Liver (tissue), 9 donors: ENCODE measurements around the gene RUSC1. TPM values are rescaled to one million over a fixed set of nuclear protein-coding genes. Genes with fewer than 3 reads are reported as not detected.

ENCODE experiments used
- DNase-seq: peaks from one replicate; pipeline ENCODE4 v3.0.0-alpha.2; 2017; ENCODE audit warnings: low spot score
- H3K27ac ChIP-seq, 2 donors: one replicate each; pipeline ENCODE4 v1.7.0; 2013; ENCODE audit warnings: inconsistent platforms in 2 of 2, low read length in 2 of 2, control low read depth in 1 of 2, low read depth in 1 of 2, mild to moderate bottlenecking in 1 of 2
- H3K27me3 ChIP-seq, 4 donors: one replicate each; pipeline versions ENCODE4 v1.6.1 to v1.7.0; 2013; ENCODE audit warnings: low read length in 3 of 4, inconsistent platforms in 1 of 4, mild to moderate bottlenecking in 1 of 4, moderate library complexity in 1 of 4; ENCODE audit not compliant: control insufficient read depth in 4 of 4, insufficient read depth in 4 of 4
- H3K36me3 ChIP-seq, 4 donors: one replicate each; pipeline versions ENCODE4 v1.6.1 to v1.7.0; 2013; ENCODE audit warnings: low read length in 3 of 4, mild to moderate bottlenecking in 3 of 4, low read depth in 1 of 4, moderate library complexity in 1 of 4; ENCODE audit not compliant: control insufficient read depth in 4 of 4, insufficient read depth in 3 of 4
- H3K4me1 ChIP-seq, 4 donors: one replicate each; pipeline versions ENCODE4 v1.6.1 to v1.7.0; 2013; ENCODE audit warnings: low read length in 3 of 4, mild to moderate bottlenecking in 3 of 4, moderate library complexity in 1 of 4; ENCODE audit not compliant: control insufficient read depth in 4 of 4, insufficient read depth in 4 of 4
- H3K4me3 ChIP-seq, 3 donors: one replicate each; pipeline versions ENCODE4 v1.6.1 to v1.7.0; 2013; ENCODE audit warnings: low read length in 3 of 3, control low read depth in 1 of 3, low read depth in 1 of 3, mild to moderate bottlenecking in 1 of 3
- H3K9ac ChIP-seq, 2 donors: one replicate each; pipeline ENCODE4 v1.7.0; 2013; ENCODE audit warnings: low read length in 2 of 2, mild to moderate bottlenecking in 2 of 2, moderate library complexity in 2 of 2, control low read depth in 1 of 2, low read depth in 1 of 2
- H3K9me3 ChIP-seq, 4 donors: one replicate each; pipeline versions ENCODE4 v1.6.1 to v1.7.0; 2013; ENCODE audit warnings: low read length in 3 of 4; ENCODE audit not compliant: control insufficient read depth in 4 of 4
- EGR1 ChIP-seq, 2 donors: IDR thresholded peaks; 2 replicates each; pipeline ENCODE4 v1.6.1; 2016 to 2018; ENCODE audit warnings: antibody characterized with exemption in 2 of 2, low read depth in 2 of 2
- FOXA2 ChIP-seq: IDR thresholded peaks from 2 replicates; pipeline ENCODE4 v1.6.1; 2016; ENCODE audit warnings: antibody characterized with exemption
- GABPA ChIP-seq, 2 donors: IDR thresholded peaks in 1 of 2; conservative IDR thresholded peaks in 1 of 2; 2 replicates each; pipeline ENCODE4 v1.6.1; 2016; ENCODE audit warnings: antibody characterized with exemption in 2 of 2, mild to moderate bottlenecking in 1 of 2, moderate library complexity in 1 of 2
- HNF4A ChIP-seq, 2 donors: conservative IDR thresholded peaks; 2 replicates each; pipeline ENCODE4 v1.6.1; 2016; ENCODE audit warnings: antibody characterized with exemption in 2 of 2, mild to moderate bottlenecking in 2 of 2
- JUND ChIP-seq, 2 donors: IDR thresholded peaks; 2 replicates each; pipeline ENCODE4 v1.6.1; 2016; ENCODE audit warnings: antibody characterized with exemption in 2 of 2
- NR2F2 ChIP-seq: IDR thresholded peaks from 2 replicates; pipeline ENCODE4 v1.6.1; 2016; ENCODE audit warnings: antibody characterized with exemption
- RXRA ChIP-seq, 2 donors: IDR thresholded peaks; 2 replicates each; pipeline ENCODE4 v1.6.1; 2017 to 2018; ENCODE audit warnings: antibody characterized with exemption in 2 of 2, mild to moderate bottlenecking in 1 of 2
- SP1 ChIP-seq: IDR thresholded peaks from 2 replicates; pipeline ENCODE4 v1.6.1; 2018; ENCODE audit warnings: antibody characterized with exemption, mild to moderate bottlenecking
- TAF1 ChIP-seq: conservative IDR thresholded peaks from 2 replicates; pipeline ENCODE4 v1.6.1; 2016; ENCODE audit warnings: antibody characterized with exemption, mild to moderate bottlenecking
- YY1 ChIP-seq: IDR thresholded peaks from 2 replicates; pipeline ENCODE4 v1.6.1; 2016; ENCODE audit warnings: antibody characterized with exemption, mild to moderate bottlenecking
- ZBTB33 ChIP-seq: IDR thresholded peaks from 2 replicates; pipeline ENCODE4 v1.6.1; 2016; ENCODE audit warnings: antibody characterized with exemption
- WGBS: extraction: QIAGEN DNeasy Blood & Tissue Kit; methylation state at CpG from one replicate; pipeline ENCODE4 v1.1.7; 2013; 5-methylcytosine and 5-hydroxymethylcytosine counted together
- polyA plus RNA-seq, 2 donors: library from polyadenylated mRNA; stranded (reverse) in 1 of 2; unstranded in 1 of 2; fragments of 200-250 nt in 1 of 2; fragments of >200 nt in 1 of 2; fragmentation: Nextera tagmentation in 1 of 2; extraction: Ambion mirVana in 1 of 2; gene quantifications; one replicate each; pipeline versions ENCODE4 v1.2.1 to v1.2.3, GENCODE V29; 2013 to 2015
- total RNA-seq, 2 donors: library from RNA; depleted of rRNA; stranded (reverse); fragments of >200 nt; gene quantifications; one replicate each; pipeline ENCODE4 v1.2.3, GENCODE V29; 2014
- TF ChIP-seq, protein P1 (sequence below): IDR thresholded peaks from 2 replicates; pipeline ENCODE4 v1.6.1; 2016; ENCODE audit warnings: antibody characterized with exemption
- TF ChIP-seq, protein P2 (sequence below): IDR thresholded peaks from 2 replicates; pipeline ENCODE4 v1.6.1; 2016; ENCODE audit warnings: antibody characterized with exemption
- donor health status: healthy.
- donor health status: healthy.
- donor health status: healthy.
- donor health status: healthy.
- donor health status: healthy.

The RUSC1 gene, protein sequence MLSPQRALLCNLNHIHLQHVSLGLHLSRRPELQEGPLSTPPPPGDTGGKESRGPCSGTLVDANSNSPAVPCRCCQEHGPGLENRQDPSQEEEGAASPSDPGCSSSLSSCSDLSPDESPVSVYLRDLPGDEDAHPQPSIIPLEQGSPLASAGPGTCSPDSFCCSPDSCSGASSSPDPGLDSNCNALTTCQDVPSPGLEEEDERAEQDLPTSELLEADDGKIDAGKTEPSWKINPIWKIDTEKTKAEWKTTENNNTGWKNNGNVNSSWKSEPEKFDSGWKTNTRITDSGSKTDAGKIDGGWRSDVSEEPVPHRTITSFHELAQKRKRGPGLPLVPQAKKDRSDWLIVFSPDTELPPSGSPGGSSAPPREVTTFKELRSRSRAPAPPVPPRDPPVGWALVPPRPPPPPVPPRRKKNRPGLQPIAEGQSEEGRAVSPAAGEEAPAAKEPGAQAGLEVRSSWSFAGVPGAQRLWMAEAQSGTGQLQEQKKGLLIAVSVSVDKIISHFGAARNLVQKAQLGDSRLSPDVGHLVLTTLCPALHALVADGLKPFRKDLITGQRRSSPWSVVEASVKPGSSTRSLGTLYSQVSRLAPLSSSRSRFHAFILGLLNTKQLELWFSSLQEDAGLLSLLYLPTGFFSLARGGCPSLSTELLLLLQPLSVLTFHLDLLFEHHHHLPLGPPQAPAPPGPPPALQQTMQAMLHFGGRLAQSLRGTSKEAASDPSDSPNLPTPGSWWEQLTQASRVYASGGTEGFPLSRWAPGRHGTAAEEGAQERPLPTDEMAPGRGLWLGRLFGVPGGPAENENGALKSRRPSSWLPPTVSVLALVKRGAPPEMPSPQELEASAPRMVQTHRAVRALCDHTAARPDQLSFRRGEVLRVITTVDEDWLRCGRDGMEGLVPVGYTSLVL
- total RNA-seq (1 to 10 TPM; 3.9 to 6.7 TPM), polyA plus RNA-seq (1 to 10 TPM; 4.9 to 6.6 TPM)

DNA sequence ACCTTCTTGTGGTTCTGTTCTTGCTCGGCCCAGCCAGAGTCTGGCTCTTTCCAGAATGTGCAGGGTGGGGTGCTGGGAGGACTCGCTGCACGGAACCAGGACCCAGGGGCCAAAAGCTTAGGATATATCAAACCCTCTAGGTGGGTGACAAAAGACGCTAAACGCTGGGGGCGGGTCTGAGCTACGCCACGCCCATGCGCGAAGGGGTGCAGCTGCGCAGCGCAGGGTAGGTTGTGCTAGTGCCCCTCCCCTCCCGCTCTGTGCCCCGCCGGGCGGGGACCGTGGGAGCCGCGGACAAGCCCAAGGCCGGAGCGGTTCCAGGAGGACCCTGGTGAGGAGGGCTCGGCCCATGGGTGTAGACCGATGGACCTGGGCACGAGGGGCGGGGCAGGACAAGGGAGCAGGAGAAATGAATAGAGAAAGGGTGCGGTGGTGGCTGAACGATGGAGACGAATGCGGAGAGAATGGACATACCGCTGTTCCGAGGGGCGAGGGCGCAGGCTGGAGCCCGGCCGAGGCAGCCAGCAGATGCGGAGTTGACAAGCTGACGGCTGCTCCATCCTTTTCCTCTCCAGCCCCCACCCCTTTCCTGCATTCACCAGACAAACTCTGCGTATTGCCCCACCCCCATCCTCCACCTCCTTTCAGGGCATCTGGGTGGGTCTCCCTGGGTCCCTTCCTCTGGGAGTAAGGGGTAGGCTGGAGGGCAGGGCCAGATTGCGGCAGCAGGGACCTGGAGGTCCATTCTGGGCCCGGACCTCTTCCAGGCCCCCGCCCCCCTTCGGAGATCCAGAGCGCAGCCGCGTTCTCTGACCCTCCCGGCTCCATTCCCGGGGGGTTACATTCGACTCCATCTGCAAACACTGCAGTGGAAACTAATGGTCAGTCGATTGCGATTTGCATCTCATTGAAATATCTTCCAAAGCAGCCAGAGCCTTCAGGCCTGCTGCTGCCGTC lies at the start of gene RUSC1:
RUSC1 (plus strand) TSS at position 234 of the 957 bp plus-strand sequence. CDS start 880 bp downstream, outside the sequence.
- Histone ChIP-seq H3K4me1 (peaks cover 2 to 36% (median 24%) of the 10 kb centered on the region in 4 donors), H3K27me3 (no peaks in the 10 kb centered on the region), H3K4me3 (peak within 1 kb of the TSS in 1 of 3 donors; percentile 35), H3K36me3 (peaks cover 0 to 25% (median 15%) of the 10 kb centered on the region in 4 donors), H3K9me3 (no peaks in the 10 kb centered on the region), H3K9ac (no peak within 1 kb of the TSS), H3K27ac (peak within 1 kb of the TSS; percentile 43 to 49)
- 60% methylated on average over 51 of the region's 51 CpGs for WGBS
- TF ChIP-seq SP1 (no peak), JUND (IDR thresholded peaks at IDR 0.05) (no peak), FOXA2 (no peak), NR2F2 (no peak), YY1 (no peak)
- DNase-seq, result peak; percentile 77

GRCh38 chr1:155272466-155273342 lies 48.0 kb upstream of the RUSC1 start:
- H3K4me1 ChIP-seq, result peaks cover 3 to 28% (median 20%) of the 10 kb centered on the region in 4 donors
- WGBS, result 5% methylated on average over 44 of the region's 44 CpGs
- H3K4me3 ChIP-seq, result peak overlapping the region; percentile 89 to 97 (median 90)
- no peak for DNase-seq
- no peaks in the 10 kb centered on the region for H3K27me3 ChIP-seq
- no peaks in the 10 kb centered on the region for H3K9me3 ChIP-seq
- TF ChIP-seq EGR1 (IDR thresholded peaks at IDR 0.05; ENCODE audit: low read depth in 2 of 2) (no peak), YY1 (peak; percentile 71), SP1 (no peak), HNF4A (conservative IDR thresholded peaks at IDR 0.05) (peak in 1 of 2 donors; percentile 33), RXRA (IDR thresholded peaks at IDR 0.05) (no peak)
- peaks cover 17 to 27% (median 26%) of the 10 kb centered on the region in 4 donors for H3K36me3 ChIP-seq
- H3K9ac ChIP-seq, result peak overlapping the region; percentile 42 to 77
- peak overlapping the region; percentile 80 to 92 for H3K27ac ChIP-seq

DNA sequence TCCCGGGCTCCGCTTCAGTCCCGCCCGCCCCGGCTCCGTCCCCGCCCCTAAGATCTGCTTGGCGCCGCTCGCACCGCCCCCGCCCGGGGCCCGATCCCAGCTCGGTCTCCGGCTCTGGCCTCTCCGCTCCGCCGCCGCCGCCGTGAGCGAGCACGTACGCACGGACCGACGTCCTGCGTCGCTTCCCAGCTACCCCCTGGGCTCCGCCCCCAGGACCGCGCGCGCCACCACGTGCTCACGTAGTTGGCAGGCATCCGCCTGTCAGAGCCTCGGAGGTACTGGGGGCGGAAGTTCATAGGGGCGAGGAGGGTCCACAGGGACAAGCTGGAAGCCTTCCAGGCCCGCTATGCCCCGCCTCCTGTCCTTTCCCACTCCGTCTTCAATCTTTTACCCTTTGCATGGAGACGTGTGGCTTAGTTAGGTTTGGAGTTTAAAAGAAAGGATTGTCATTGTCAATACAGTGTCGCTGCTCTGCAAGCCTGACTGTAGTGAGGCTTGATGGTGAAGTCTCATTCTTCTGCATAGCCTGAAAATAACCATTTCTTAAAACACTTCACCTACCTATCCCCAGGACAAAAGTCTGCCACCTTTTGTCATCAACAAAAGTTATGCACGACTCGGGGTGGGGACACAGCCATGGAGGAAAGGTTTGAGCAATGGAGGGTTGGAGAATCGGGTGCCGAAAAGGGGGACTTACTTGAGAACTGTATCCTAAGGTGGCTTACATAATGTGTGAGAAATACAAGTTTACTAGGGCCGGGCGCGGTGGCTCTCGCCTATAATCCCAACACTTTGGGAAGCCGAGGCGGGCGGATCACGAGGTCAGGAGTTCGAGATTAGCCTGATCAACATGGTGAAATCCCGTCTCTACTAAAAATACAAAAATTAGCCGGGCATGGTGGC lies 47.1 kb upstream of the RUSC1 start, which contains the start of gene CLK2:
CLK2 (minus strand) TSS at position 162 of the 903 bp plus-strand sequence. CDS start 2,527 bp downstream, outside the sequence.
- peak within 1 kb of the TSS; percentile 80 to 92 for H3K27ac ChIP-seq
- DNase-seq, result peak; percentile 94
- H3K36me3 ChIP-seq, result peaks cover 10 to 18% (median 17%) of the 10 kb centered on the region in 4 donors
- whole genome bisulfite sequencing, result 16% methylated on average over 61 of the region's 61 CpGs
- no peaks in the 10 kb centered on the region for H3K9me3 ChIP-seq
- H3K4me1 ChIP-seq, result peaks cover 8 to 37% (median 28%) of the 10 kb centered on the region in 4 donors
- H3K9ac ChIP-seq, result peak within 1 kb of the TSS; percentile 56 to 77
- no peaks in the 10 kb centered on the region for H3K27me3 ChIP-seq
- H3K4me3 ChIP-seq, result peak within 1 kb of the TSS; percentile 89 to 97 (median 90)
- TF ChIP-seq, protein P1, sequence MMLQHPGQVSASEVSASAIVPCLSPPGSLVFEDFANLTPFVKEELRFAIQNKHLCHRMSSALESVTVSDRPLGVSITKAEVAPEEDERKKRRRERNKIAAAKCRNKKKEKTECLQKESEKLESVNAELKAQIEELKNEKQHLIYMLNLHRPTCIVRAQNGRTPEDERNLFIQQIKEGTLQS, result no peak
- TF ChIP-seq GABPA (IDR thresholded peaks at IDR 0.05 in 1 of 2, conservative IDR thresholded peaks at IDR 0.05 in 1 of 2), result peak in 1 of 2 donors; percentile 77
- no peak for TF ChIP-seq JUND (IDR thresholded peaks at IDR 0.05)
- peak; percentile 78 for TF ChIP-seq NR2F2
- TF ChIP-seq FOXA2, result no peak
- peak in 1 of 2 donors; percentile 88 for TF ChIP-seq EGR1 (IDR thresholded peaks at IDR 0.05; ENCODE audit: low read depth in 2 of 2)
- TF ChIP-seq, protein P2, sequence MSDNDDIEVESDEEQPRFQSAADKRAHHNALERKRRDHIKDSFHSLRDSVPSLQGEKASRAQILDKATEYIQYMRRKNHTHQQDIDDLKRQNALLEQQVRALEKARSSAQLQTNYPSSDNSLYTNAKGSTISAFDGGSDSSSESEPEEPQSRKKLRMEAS, result peak; percentile 81
- no peak for TF ChIP-seq TAF1
- peak; percentile 74 to 85 for TF ChIP-seq RXRA (IDR thresholded peaks at IDR 0.05)
- peak; percentile 38 for TF ChIP-seq ZBTB33
- peak; percentile 26 for TF ChIP-seq YY1
